NCI-H2196 treated with DMSO at 0.1 percent for 48 hours (cell line): ENCODE data around the gene HOOK2.
"Not testable (repeated sequence)": the region's sequence is repeated elsewhere in the genome, so short reads cannot be mapped to it uniquely, and the experiment has no call there.

Source experiments
- DNase-seq: peaks from one replicate; lab custom pipeline; 2025; ENCODE audit not compliant: unreplicated experiment; lab: John Stamatoyannopoulos, UW

HOOK2 gene

GRCh38 chr19:12774588-12775555, at the start of gene HOOK2:
HOOK2 (minus strand) TSS chr19:12775552; CDS start chr19:12775449, 103 bp downstream.
- peak; percentile 92 for DNase-seq

DNA sequence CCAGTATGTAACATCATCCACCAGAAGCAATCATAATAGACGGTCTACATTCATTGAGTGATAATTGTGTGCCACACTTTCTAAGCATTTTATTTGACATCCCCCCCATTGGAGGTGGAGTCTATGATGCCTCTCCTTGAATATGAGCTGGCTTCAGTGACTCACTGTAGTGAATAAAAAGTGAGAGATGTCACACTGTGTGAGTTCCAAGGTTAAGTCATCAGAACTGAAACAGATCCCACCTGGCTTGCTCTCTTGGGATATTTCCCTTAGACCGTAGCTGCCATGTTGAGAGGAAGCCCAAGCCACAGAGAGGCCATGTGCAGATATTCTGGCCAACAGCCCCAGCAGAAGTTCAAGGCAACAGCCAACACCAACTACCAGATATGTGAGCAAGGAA, 46.4 kb upstream of the HOOK2 start:
- DNase-seq = no peak

DNA sequence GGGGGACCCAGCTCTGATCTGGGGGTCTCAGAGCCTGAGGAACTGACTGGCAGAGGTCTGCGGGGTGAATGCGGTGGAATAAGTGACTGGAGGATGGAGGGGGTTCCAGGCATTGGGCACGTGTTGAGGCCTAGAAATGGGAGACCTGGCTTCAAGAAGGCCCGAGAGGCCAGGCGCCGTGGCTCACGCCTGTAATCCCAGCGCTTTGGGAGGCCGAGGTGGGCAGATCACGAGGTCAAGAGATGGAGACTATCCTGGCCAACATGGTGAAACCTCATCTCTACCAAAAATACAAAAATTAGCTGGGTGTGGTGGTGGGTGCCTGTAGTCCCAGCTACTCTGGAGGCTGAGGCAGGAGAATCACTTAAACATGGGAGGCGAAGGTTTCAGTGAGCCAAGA, 42.5 kb upstream of the HOOK2 start:
- not testable (repeated sequence) for DNase-seq

DNA sequence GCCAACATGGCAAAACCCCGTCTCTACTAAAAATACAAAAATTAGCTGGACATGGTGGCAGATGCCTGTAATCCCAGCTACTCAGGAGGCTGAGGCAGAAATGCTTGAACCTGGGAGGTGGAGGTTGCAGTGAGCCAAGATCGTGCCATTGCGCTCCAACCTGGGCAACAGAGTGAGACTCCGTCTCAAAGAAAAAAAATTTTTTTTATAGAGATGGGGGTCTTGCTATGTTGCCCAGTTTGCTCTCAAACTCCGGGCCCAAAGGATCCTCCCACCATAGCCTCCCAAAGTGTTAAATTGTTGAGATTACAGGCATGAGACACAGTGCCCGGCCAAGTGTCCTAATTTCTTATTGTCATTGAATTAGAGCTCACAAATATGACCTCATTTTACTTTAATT, 41.8 kb upstream of the HOOK2 start:
- DNase-seq = not testable (repeated sequence)

DNA sequence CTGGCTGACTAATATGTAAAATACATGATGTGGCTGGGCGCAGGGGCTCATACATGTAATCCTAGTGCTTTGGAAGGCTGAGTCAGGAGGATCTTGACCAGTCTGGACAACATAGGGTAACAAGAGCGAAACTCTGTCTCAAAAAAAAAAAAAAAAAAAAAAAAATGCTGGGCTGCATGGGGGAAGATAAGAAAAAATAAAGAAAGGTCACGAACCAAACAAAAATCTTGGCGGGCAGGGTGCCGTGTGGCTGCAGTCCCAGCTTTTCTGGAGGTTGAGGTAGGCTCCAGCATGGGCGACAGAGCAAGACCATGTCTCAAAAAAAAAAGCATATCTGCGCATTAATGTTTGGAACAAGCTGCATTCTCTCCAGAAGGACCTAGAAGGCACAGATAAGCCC, 39.7 kb upstream of the HOOK2 start:
- DNase-seq = no peak

GRCh38 chr19:12806242-12807081, 31.1 kb upstream of the HOOK2 start, which contains the start of gene RNASEH2A:
RNASEH2A (plus strand) TSS chr19:12806584; CDS start chr19:12806674, 90 bp downstream.
- peak; percentile 85 for DNase-seq

DNA sequence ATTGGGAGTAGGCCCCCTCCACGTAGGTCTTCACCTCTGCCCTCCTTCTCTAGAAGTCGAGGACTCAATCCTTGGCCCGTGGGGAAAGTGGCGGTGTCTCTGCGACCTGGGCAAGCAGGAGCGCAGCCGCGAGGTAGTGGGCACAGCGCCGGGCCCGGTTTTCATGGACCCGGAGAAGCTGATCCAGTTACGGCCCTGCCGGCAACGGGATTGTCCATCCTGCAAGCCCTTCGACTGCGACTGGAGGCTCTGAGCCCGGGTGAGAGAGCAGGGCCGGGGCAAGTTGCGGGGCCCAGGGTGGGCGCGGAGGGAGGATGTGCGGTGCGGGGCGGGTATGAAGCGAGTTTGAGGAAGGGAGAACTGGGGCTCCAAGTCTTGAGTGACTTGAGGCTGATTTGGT, 28.7 kb upstream of the HOOK2 start:
- no peak for DNase-seq

DNA sequence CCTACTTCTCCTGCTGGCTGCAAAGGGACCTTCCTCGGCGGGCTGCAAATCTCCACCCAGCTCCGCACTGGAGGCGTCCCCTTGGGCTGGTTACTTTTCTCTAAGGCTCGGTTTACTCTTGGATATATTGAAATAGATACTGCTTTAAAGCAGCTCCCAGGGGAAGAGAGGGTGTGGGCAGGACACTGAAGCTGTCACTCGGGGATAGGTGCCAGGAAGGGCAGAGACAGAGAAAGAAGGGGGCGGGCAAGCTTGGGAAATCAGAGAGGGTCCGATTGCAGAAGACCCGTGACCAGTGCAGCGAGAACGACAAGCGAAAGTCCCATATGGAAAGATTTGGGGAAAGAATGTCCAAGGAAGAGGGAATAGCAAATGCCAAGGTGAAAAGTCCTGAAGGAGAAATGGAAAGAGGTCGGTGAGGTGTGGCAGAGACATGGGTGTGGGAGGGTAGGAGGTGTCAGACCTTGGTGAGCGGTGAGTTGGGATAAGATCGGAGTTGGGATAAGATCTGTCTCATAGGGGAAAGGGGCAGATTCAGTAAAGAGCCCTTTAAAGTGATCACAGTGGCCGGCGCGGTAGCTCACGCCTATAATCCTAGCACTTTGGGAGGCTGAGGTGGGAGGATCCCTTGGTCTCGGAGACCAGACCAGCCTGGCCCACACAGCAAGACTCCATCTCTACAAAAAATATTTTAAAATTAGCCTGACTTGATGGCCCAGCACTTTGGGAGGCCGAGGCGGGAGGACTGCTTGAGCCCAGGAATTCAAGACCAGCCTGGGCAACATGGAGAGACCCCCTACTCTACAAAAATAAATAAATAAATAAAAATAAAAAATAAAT, 27.1 kb upstream of the HOOK2 start:
- DNase-seq = no peak

GRCh38 chr19:12801466-12802266, 26.3 kb upstream of the HOOK2 start, which contains the start of the genes PRDX2 and THSD8:
PRDX2 (minus strand) TSS chr19:12801800; CDS start chr19:12801261, 539 bp downstream.
THSD8 (plus strand) TSS chr19:12802069; CDS start chr19:12802072, 3 bp downstream.
- DNase-seq = peak; percentile 54

GRCh38 chr19:12800923-12801465, 25.6 kb upstream of the HOOK2 start:
- no peak for DNase-seq

GRCh38 chr19:12800466-12800770, 25.1 kb upstream of the HOOK2 start:
- no peak for DNase-seq

DNA sequence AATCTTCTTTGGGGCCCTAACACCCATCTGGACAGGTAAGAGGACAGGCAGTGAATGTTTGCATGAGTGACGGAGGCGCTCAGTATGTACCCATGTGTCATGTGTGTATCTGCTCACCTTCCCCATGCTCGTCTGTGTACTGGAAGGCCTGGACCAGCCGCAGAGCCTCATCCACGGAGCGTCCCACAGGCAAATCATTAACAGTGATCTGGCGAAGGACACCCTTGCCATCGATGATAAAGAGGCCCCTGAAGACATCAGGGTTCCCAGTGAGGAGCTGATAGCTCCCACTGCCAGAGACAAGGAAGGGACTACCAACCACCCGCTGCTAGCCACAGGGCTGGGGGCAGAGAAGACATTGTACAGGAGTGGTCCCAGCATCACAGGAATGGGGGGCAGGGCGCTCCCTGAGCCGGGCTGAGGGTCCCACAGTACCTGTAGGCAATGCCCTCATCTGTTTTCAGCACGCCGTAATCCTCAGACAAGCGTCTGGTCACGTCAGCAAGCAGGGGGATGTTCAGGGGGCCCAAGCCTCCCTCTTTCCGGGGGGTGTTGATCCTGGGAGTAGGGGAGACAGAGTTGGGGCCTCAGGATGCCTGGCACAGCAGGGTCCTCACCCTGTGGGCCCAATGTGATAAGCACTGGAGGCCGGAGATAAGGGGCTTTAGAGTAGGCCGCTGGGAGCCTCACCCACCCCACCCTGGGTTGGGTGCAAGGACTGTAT, 24.6 kb upstream of the HOOK2 start:
- DNase-seq = no peak

DNA sequence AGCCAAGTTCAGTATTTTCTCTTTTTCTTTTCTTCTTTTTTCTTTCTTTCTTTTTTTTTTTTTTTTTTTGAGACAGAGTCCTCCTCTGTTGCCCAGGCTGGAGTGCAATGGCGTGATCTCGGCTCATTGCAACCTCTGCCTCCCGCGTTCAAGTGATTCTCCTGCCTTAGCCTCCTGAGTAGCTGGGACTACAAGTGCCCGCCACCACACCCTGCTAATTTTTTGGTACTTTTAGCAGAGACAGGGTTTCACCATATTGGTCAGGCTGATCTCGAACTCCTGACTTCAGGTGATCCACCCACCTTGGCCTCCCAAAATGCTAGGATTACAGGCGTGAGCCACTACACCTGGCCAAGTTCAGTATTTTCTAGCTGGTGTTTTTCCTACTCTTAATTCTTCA, 22.3 kb upstream of the HOOK2 start:
- DNase-seq = not testable (repeated sequence)

DNA sequence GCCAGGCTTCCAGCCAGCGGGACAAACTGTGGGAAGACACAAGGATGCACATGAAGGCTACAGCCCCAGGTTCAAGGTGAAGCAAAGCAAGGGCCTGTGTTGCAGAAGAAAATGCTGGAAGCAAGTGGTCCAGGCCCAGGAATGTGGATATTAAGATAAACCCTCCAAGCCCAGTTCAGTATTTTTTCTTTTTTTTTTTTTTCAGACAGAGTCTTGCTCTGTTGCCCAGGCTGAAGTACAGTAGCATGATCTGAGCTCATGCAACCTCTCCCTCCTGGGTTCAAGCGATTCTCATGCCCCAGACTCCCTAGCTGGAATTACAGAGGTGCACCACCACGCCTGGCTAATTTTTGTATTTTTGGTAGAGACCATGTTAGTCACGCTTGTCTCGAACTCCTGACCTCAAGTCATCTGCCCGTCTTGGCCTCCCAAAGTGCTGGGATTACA, 21.8 kb upstream of the HOOK2 start:
- no peak for DNase-seq

GRCh38 chr19:12796146-12797071, 21.1 kb upstream of the HOOK2 start:
- DNase-seq = peak; percentile 76

DNA sequence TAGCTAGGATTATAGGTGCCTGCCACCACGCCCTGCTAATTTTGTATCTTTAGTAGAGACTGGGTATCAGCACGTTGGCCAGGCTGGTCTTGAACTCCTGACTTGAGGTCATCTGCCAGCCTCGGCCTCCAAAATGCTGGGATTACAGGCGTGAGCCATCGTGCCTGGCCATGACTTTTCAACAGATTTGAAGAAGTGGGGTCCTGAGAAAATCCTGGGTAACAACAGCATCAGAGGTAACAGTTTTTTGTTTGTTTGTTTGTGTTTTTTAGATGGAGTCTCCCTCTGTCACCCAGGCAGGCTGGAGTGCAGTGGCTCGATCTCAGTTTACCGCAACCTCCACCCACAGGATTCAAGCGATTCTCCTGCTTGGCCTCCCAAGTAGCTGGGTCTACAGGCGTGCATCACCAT, 19.6 kb upstream of the HOOK2 start:
- DNase-seq = no peak

GRCh38 chr19:12794196-12794941, 19.0 kb upstream of the HOOK2 start:
- DNase-seq = no peak
